MM.1S (cell line): ENCODE measurements around the gene PSMC3.

Experiments used
- CTCF ChIP-seq: fragments of 300-600 bp; sonication (generic); IDR thresholded peaks from 2 replicates; pipeline ENCODE4 v1.5.1; 2016; ENCODE audit warnings: antibody characterized with exemption, low read length, mixed read lengths
- EZH2 ChIP-seq: fragments of 300-600 bp; sonication (generic); optimal IDR thresholded peaks from 2 replicates; pipeline ENCODE3; 2017; ENCODE audit warnings: low read depth, mild to moderate bottlenecking, antibody characterized with exemption, low read length, mixed read lengths
- EZH2phosphoT487 ChIP-seq: fragments of 300-600 bp; sonication (generic); IDR thresholded peaks from 2 replicates; pipeline ENCODE4 v1.6.1; 2018; ENCODE audit warnings: antibody characterized with exemption, low read length

- TF ChIP-seq CTCF: no peak
- no peak for TF ChIP-seq EZH2phosphoT487
- no peak for TF ChIP-seq EZH2
Observed at GRCh38 chr11:47396049-47396320, 30.3 kb downstream of the PSMC3 start.
